NCI-H187 (cell line): ENCODE data around the gene SOCS7.
A peak's percentile ranks its signal among the peaks of the same experiment; 100 is the strongest.

ENCODE experiments used
- DNase-seq, 2 experiments: peaks; one replicate each; lab custom pipeline; 2025; lab: John Stamatoyannopoulos, UW

SOCS7 gene, protein sequence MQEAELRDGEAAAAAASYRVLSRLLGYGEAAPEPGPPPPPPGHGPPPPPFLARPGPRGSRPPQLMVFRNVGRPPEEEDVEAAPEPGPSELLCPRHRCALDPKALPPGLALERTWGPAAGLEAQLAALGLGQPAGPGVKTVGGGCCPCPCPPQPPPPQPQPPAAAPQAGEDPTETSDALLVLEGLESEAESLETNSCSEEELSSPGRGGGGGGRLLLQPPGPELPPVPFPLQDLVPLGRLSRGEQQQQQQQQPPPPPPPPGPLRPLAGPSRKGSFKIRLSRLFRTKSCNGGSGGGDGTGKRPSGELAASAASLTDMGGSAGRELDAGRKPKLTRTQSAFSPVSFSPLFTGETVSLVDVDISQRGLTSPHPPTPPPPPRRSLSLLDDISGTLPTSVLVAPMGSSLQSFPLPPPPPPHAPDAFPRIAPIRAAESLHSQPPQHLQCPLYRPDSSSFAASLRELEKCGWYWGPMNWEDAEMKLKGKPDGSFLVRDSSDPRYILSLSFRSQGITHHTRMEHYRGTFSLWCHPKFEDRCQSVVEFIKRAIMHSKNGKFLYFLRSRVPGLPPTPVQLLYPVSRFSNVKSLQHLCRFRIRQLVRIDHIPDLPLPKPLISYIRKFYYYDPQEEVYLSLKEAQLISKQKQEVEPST

DNA sequence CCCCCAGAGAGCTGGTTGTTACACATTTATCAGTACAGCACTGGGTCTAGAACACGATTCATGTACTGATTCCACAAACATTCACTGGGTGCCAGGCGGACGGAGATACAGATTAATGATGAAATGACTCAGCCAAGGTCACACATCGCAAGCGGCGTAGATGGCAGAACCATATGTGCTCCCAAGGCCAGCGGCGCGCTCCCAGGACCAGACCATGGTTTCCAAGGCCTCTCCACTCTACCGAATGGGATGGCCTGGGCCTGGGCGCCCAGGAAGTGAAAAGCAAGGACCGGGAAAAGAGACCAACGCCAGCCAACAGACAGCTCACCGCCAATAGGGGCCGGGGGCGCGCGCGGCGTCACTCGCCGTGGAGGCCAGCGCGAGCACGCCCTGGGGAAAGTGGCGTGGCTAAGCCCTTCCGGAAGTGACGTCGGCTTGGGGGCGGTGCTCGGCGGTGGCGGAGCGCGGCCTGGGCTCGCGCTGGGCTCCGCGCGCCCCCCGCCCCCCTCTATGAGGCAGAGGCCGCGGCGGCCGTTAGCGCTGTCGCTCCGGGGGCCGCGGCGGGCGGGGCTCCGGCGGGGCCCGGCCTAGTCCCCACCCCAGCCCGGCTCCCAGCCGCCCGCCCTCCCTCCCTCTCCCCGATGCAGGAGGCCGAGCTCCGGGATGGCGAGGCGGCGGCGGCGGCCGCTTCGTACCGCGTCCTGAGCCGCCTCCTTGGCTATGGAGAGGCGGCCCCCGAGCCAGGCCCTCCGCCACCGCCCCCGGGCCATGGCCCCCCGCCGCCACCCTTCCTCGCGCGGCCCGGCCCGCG is at the start of gene SOCS7:
TSS of gene SOCS7 (plus strand) at position 433 of the 811 bp plus-strand sequence. CDS start at position 642, 209 bp downstream.
- DNase-seq = peak; percentile 87 to 94

DNA sequence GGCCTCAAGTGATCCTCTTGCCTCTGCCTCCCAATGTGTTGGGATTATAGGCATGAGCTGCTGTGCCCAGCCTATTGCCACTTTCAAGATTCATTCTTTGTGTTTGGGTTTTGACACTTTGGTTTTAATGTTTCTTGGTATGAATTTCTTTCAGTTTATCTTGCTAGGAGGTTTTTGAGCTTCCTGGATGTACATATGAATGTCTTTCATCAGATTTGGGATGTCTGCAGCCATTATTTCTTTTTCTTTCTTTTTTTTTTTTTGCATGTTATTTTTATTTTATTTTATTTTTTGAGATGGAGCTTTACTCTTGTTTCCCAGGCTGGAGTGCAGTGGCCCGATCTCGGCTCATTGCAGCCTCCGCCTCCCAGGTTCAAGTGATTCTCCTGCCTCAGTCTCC is 36.1 kb upstream of the SOCS7 start:
- no peak for DNase-seq

DNA sequence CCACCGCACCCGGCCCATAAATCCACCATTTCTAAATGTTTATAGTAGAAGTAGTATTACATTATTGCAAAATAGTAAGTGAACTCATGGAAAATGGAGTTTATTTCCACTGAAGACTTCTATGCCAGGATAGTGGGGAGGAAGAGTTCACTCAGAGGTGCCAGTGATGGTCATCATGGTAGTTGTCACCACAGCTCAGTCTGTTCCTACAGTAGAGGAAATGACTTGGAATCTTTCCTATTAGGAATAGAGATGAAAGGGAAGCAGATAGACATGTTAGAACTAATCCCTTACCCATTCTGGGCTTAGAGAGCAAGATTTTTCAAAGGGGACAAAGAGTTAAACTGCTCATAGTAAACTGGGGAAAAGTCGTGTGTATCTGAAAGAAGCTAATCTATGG is 34.6 kb upstream of the SOCS7 start:
- DNase-seq = no peak

DNA sequence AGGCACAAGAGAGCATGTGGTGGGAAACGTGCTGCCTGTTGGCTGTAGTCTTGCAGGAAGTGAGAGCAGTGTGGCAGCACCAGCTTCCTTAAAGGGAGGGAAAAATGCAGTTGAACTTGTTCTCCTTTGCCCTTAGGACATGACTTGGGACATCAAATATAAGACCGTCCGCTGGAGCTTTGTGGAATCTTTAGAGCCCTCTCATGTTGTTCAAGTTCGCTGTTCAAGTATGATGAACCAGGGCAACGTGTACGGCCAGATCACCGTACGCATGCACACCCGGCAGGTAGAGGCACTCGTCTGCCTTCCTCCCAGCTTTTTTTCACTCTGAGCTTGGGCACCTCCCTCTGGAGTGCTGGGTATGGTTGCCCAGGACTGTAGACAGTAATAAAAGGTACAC is 31.2 kb upstream of the SOCS7 start:
- no peak for DNase-seq

DNA sequence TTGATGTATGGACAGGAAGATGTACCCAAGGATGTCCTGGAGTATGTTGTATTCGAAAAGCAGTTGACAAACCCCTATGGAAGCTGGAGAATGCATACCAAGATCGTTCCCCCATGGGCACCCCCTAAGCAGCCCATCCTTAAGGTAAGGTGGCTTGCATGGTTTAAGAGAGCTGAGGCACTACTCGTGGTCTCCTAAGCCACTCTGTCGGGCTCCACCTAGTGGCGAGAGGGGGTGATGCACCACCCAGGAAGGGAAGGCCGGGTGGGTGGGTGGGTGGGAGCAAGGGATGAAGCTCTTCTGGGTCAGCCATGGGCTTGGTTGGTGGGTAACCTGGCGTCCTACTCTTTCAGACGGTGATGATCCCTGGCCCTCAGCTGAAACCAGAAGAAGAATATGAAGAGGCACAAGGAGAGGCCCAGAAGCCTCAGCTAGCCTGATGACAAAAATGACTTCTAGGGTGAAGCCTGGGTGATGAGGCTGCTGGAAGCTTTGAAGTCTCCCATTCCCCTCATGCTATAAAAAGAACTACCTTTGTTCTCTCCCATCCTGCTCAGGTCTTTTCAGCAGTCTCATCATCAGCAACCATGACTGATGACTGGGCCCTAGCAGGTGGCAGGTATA is 29.4 kb upstream of the SOCS7 start:
- peak in 1 of 2 experiments; percentile 9 for DNase-seq

DNA sequence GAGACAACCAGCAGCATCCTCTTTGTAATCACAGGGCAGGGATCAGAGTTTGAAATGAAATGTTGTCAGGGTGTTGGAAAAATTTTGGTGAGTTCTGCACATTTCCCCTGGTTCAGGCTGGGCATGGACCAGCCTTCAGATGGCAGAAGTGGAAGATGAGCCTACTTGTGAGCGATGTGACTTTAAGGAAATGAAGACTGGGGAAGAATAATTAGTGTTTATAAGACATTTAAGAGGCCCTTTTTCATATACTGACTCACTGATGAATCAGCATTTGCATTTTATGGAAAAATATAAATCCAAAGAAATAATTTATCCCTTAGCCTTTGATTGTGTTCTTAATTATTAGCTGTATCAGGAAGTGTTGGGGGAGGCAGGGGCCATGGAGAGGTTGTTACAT is 28.7 kb upstream of the SOCS7 start:
- no peak for DNase-seq

DNA sequence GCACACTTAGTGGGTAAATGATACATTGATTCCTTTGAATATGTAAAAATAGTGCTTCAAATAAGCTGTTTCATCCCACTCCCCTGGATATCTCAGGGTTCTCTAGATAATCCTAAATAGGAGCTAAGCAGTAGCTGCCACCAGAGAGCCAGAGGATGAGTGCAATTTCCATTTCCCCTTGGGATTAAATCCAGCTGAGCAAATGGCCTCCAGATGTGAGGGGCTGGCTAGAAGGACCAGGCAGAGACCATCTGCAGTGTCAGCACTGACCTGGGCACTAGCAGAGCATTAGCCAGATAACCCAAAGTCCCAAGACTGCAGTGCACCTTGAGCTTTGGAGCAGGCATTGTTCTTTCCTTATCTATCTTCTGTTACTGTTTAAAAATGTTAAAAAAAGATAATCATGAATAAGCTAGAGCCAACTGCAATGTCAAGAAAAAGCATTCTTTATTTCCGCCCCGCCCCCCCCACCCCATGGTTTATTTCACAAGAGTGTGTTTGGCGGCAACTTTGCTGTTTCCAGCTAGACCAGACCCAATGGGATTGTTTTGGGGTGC is 27.4 kb upstream of the SOCS7 start:
- no peak for DNase-seq

DNA sequence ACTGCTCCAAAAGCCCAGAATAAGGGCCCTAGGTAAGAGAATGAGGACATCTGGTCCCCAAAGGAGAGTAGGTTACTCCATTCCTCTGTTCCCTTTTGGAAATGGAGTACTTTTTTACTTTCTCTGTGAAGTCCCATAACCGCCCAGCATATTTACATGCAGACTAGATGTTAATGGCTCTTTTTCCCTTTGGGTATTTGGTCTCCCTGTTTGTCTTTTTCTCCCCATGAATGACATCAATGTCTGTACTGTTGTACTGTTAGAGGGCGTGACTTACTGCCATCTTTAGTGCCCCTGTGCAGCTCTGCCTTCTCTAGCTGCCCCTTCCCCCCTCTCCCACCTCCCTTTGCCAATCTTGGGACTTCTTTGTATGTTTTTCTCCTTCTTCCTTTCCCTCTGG is 26.9 kb upstream of the SOCS7 start:
- no peak for DNase-seq

DNA sequence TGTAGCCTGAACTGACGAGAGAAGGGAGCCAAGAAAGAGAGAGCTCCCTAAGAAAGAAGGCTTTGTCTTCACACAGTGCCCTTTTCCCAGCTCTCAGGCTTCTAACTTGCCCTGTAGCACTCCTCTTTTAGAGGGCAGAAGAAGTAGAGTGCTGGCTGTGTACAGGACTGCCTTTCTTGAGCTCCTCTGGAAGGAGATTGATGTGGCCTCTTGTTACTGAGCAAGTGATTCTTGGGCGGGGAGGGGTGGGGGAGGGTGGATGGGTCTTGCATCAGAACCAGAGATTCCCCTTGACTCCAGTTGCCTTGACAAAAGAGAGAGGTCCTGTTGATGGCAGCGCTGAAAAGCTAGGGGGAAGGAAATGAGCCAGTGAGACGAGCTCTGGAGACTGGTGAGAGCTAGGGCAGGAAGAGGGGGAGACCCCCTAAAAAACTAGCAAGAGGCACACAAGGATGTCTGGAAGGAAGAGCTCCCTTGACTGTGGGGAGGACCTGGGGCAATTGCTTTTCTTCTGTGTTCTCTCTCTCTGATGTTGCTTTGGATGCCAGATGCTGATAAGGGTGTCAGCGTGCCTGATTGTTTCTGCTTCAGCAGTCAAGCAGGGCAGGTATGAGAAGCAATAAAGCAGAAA is 26.3 kb upstream of the SOCS7 start:
- DNase-seq = no peak

DNA sequence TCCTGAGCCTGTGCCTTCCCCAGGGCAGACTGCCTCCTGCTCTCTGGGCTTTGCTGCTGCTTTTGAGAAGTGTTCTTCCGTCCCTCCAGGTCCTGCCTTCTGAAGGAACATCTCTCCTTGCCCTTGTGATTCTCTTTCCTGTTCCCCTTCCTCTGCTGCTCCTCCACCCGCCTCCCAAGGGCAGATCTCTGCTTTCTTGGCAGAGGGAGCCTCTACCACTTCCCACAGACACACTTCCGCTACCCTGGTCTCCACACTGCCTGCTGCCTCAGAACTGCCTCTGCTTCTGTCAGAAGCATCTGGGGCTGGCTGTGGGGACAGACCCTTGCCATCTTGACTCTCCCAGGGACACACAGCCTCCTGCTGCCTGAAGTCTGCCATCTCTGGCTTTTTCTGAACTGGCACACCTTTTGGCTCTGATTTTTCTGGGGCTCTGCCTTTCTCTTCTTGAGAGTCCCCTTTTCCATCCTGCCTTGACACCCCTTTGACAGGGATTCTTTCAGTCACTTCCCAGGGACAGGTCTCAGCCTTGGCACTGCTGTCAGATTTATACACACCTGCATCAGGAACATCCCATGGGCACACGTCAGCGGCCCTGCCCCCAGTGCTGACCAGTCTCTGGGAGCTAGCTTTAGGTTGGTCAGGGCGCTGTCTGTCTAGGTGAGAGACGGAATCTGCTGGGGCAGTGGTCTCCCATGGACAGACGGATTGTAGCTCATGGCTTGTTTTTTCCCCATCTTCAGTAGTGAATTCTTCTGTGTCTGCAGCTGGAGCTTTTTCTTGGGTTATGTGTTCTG is 24.4 kb upstream of the SOCS7 start:
- no peak for DNase-seq

DNA sequence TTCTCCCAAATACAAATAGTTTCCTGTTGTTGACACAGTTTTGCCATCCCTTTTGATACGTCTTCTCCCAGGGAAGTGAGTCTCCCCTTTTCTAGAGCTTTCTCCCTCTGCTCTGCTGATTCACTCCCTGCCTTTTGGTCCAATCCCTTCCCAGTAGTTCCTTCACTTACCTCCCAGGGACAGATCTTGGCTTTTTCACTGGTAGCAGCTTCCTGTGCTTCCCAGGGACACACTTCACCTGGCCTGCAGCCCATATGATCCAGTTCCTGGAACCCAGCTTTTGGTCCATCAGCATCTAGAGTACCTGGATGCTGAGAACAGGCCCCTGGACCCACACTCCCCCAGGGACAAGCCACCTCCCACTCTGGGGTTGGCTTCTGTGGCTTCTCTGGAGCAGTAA is 23.7 kb upstream of the SOCS7 start:
- no peak for DNase-seq

DNA sequence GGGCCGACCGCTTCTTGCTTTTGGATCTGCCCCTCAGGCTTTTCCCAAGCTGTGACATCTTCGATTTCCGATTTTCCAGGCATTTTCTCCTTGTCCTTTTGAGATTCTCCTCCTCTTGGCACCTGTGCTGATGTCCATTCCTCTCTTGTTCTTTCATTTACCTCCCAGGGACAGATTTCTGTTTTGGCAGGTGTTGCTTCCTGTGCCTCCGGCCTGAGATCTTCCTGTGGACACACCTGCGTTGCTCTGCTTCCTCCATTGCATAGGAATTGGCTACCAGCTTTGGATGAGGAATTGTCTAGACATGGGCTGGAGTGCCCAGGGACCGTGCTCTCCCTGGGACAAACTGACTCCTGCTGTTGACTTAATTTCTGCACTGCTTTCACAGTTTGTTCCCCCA is 23.0 kb upstream of the SOCS7 start:
- DNase-seq = no peak

DNA sequence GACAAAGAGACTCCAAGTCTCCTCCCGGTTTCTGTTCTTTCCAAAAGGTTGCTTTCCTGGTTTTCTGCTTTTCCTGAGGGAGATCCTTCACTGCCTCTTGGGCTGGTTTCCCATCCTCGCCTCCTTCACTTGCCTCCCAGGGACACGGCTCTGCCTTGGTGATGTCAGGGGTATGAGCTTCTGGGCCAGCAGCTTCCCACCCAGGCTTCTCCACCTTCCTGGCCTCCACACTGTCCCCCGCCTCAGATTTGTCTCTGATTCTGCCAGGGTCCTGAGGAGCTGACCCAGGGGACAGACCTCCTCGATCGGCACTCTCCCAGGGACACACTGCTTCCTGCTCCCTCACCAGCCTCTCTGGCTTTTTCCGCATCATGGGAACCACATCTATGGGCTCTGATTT is 22.4 kb upstream of the SOCS7 start:
- DNase-seq = no peak

DNA sequence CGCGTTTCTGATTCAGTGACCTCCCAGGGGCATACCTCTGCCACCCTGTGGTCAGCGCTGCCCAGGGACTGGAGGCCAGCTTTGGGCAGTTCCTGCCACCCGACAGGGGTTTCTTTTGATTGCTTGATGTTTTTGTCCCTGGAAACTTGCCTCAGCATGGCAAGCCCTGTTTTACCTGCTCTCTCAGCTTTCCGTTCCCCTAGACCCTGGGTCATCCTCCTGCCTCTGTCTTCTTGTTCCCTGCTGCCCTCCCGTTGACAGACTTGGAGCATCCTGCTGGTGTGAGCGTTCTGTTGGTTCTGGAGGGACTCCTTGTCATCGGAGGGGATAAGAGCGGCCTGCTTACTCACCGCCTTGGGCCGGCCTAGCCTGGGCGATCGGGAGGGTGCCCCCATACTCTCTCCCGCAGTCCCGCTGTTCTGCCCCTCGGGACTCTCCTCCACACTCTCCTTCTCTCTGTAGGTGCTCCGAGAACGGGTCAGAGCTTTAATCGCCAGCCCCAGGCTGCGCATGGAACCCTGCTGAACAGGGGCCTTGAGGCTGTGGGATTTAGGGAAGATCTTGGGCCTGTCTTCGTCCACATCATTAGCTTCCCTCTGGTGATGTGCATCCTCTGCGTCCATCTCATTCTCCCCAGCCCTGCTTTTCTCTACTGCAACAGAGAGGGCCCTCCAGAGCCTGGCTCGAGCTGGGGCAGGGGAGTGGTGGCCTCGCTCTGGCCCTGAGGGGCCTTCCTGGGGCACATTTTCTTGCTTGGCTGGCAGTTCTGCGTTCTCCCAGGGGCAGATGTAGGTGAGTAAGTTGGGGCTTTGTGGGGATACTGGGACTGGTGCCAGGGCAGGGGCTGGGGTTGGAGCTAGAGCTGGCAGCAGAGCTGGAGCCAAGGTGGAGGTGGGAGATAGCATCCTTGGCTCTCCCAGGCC is 21.6 kb upstream of the SOCS7 start:
- no peak for DNase-seq

DNA sequence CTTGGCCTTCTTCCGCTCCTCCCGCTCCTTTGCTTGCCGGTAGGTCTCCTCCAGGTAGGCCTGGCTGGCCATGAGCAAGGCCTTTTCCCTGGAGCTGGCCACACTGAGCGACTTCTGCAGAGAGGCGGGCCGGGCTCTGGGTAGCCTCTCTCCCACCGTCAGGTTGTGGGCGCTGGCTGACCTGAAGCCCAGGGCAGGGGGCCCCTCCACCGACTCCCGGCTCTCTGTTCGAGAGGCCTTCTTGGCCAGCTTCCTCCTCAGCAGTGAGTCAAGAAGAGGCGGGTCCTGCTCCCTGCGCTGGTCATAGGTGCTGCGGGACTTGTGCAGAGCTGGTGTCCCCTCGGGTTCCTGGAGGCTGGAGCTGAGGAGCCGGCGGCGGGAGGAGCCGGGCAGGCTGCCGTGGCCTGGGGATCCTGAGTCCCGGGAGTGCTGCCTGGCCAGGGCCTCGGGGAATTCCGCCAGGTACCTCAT is 20.7 kb upstream of the SOCS7 start:
- no peak for DNase-seq

DNA sequence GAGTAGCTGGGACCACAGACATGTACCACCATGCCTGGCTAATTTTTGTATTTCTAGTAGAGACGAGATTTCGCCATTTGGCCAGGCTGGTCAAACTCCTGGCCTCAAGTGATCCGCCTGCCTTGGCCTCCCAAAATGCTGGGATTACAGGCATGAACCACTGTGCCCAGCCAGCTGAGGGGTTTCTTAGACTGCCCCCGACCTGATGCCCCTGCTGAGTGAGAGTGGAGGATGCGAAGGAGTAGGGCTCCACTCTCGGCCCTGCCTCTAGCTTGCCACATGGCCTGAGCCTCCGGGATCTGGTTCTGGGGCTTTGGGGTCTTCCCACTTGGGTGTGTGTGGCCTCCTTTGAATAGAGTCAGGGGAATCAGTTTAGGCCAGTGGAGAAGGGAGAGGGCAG is 18.9 kb upstream of the SOCS7 start:
- no peak for DNase-seq

DNA sequence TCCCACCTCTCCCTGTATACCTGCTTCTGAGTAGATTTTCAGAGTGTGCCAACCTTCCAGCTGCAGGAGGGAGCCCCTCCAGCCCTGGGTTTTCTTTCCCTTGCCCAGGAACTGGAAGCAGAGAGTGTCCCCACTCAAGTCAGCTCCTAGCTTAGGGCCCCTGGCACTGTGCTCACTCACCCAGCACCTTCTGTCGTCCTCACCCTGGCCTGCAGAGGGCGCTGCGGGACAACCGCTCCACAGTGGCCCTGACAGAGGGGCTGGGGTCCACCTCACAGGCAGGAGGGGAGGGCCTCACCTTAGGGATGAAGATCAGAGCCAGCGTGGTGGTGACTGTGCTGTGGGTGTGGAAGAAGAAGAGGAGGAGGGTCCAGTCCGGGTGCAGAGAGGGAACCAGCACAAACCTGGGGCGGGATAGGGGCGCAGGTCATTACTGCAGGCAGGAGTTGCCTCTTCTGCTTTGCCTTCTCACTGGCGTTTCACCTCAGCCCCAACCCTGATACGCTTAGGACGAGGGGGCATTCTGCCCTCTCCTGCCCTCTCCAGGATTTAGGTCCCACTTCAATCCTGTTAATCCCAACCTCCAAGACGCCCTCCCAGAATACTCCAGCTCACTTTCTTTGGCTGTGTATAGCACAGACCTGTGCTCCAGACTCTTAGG is 17.9 kb upstream of the SOCS7 start:
- DNase-seq = no peak

DNA sequence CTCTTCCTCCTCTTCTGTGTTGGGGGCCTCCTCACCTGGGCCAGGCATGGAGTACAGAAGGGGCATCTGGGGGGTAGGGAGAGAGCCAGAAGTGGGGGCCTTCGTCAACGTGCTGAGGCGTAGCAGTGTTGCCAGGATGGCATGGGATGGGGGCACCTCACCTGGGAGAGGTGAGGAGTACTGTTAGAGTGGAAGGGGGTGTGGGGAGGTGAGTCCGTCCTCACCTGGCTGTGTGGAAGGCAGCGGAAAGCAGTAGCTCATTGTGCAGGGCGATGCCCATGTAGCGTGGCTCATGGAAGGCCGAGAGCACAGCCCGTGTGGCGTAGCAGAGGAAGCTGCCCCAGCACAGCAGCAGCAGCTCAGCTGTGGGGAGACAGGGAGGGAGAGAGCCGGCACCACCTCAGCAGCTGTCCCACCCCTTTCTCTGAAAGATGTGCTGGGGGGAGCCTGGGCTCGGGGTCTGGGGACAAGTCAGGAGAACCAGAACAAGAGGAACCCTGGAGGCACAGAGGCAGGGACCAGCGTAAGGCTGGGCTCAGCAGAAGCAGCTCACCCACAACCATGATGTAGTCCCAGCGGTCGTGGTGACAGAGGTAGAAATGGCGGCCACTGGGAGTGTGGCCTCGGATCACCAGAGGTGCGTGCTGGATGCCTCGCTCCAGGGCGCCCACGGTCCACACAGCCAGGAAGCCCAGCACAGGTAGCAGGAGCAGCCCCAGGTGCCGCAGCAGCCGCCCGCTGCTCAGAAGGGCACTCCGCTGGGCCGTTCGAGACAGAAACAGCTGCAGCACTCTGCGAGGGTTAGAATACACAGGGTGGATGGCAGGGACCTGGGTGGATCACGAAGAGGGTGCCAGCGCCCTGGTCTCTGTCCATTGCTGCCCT is 16.9 kb upstream of the SOCS7 start:
- DNase-seq = no peak
